K562 (cell line): ENCODE measurements around the gene GAL3ST1. TPM values are rescaled to one million over a fixed set of nuclear protein-coding genes. Genes with fewer than 3 reads are reported as not detected.
A peak's percentile ranks its signal among the peaks of the same experiment; 100 is the strongest.

Experiments used
- BACH1 ChIP-seq: fragments of 200-800 bp; sonication (Bioruptor generic); IDR thresholded peaks from 2 replicates; pipeline ENCODE4 v1.6.1; 2016; ENCODE audit warnings: missing genetic modification characterization, missing compliant biosample characterization
- BCOR ChIP-seq: fragments of 450-650 bp; IDR thresholded peaks from 2 replicates; pipeline ENCODE4 v1.6.1; 2016
- COPS2 ChIP-seq: fragments of 450-650 bp; conservative IDR thresholded peaks from 2 replicates; pipeline ENCODE4 v1.6.1; 2016; ENCODE audit warnings: mild to moderate bottlenecking, moderate library complexity
- ELF1 ChIP-seq: fragments of 200-800 bp; sonication (Bioruptor generic); IDR thresholded peaks from 2 replicates; pipeline ENCODE4 v1.6.1; 2016; ENCODE audit warnings: missing genetic modification characterization, missing compliant biosample characterization
- FOXK1 ChIP-seq: sonication (generic); formaldehyde crosslinking; IDR thresholded peaks from 2 replicates; pipeline ENCODE4 v1.8.0; 2022; ENCODE audit warnings: missing genetic modification reagents, mild to moderate bottlenecking, borderline replicate concordance
- HDGF ChIP-seq: fragments of 450-650 bp; IDR thresholded peaks from 2 replicates; pipeline ENCODE4 v1.6.1; 2016
- KLF16 ChIP-seq: IDR thresholded peaks from 2 replicates; pipeline ENCODE4 v1.6.1; 2016; ENCODE audit warnings: antibody characterized with exemption
- MEF2D ChIP-seq: conservative IDR thresholded peaks from 2 replicates; pipeline ENCODE4 v1.6.1; 2016; ENCODE audit warnings: low read depth, missing genetic modification characterization, missing compliant biosample characterization
- NRF1 ChIP-seq, 2 experiments: fragments of 450-650 bp; IDR thresholded peaks in 1 of 2; conservative IDR thresholded peaks in 1 of 2; 2 replicates each; pipeline ENCODE4 v1.6.1; 2014; ENCODE audit warnings: mild to moderate bottlenecking in 2 of 2
- PHB ChIP-seq: fragments of 250-450 bp; sonication (Bioruptor Pico); IDR thresholded peaks from 2 replicates; pipeline ENCODE4 v1.5.0; 2021
- RBM39 ChIP-seq: fragments of 200-400 bp; formaldehyde crosslinking; optimal IDR thresholded peaks from 2 replicates; pipeline ENCODE3; 2018; ENCODE audit warnings: low read depth, low read length
- SMARCB1 ChIP-seq: IDR thresholded peaks from 2 replicates; pipeline ENCODE4 v1.6.1; 2011; ENCODE audit warnings: improper control_type of control experiment, low read depth; ENCODE audit not compliant: insufficient read length
- TCF7 ChIP-seq: sonication (generic); IDR thresholded peaks from 2 replicates; pipeline ENCODE4 v1.6.1; 2016; ENCODE audit warnings: antibody characterized with exemption, borderline replicate concordance
- XRCC3 ChIP-seq: fragments of 450-650 bp; IDR thresholded peaks from 2 replicates; pipeline ENCODE4 v1.6.1; 2017; ENCODE audit warnings: mild to moderate bottlenecking, moderate library complexity
- ZBTB17 ChIP-seq: fragments of 450-650 bp; formaldehyde crosslinking; IDR thresholded peaks from 2 replicates; pipeline ENCODE4 v1.4.0; 2020; ENCODE audit warnings: mild to moderate bottlenecking
- ZC3H11A ChIP-seq: IDR thresholded peaks from 2 replicates; pipeline ENCODE4 v1.6.1; 2012; ENCODE audit warnings: low read depth, low read length, improper control_type of control experiment
- ZNF175 ChIP-seq: fragments of 200-800 bp; sonication (Bioruptor generic); IDR thresholded peaks from 2 replicates; pipeline ENCODE4 v1.6.1; 2016; ENCODE audit warnings: low read depth, mild to moderate bottlenecking, missing genetic modification characterization, missing compliant biosample characterization
- ZNF583 ChIP-seq: fragments of 250-450 bp; sonication (Bioruptor Pico); IDR thresholded peaks from 2 replicates; pipeline ENCODE4 v1.4.0; 2020
- polyA plus RNA-seq, 8 experiments: library from polyadenylated mRNA; depleted of rRNA in 4 of 8; stranded (reverse) in 5 of 8; unstranded in 3 of 8; fragments of >200 nt; fragmentation: Nextera tagmentation in 2 of 8; fragmentation: Illumina TruSeq in 1 of 8; extraction: Ambion mirVana in 2 of 8; extraction: Trizol in 1 of 8; gene quantifications; 2 replicates each; pipeline versions ENCODE4 v1.2.1 to v1.2.3, GENCODE V29; 2011 to 2014; ENCODE audit warnings: inconsistent platforms in 1 of 8, missing spikeins in 1 of 8
- total RNA-seq, 7 experiments: library from RNA; depleted of rRNA in 6 of 7; stranded (reverse); fragments of >200 nt in 6 of 7; fragmentation: Illumina TruSeq in 2 of 7; extraction: Trizol in 2 of 7; gene quantifications; 2 replicates each; pipeline versions ENCODE4 v1.2.1 to v1.2.3, GENCODE V29; 2011 to 2021; ENCODE audit warnings: low replicate concordance in 1 of 7
- TF ChIP-seq, protein P1 (sequence below): fragments of 250-450 bp; sonication (Bioruptor Pico); IDR thresholded peaks from 2 replicates; pipeline ENCODE4 v1.5.0; 2020; ENCODE audit warnings: mild to moderate bottlenecking, borderline replicate concordance
- TF ChIP-seq, protein P2 (sequence below), 3 experiments: fragments of 200-800 bp in 1 of 3; sonication (Bioruptor generic) in 1 of 3; sonication (generic) in 1 of 3; formaldehyde crosslinking in 1 of 3; IDR thresholded peaks; 2 replicates each; pipeline versions ENCODE4 v1.6.1 to v1.8.0; 2016 to 2022; ENCODE audit warnings: mild to moderate bottlenecking in 2 of 3, missing compliant biosample characterization in 2 of 3, missing genetic modification characterization in 2 of 3, missing genetic modification reagents in 1 of 3
- TF ChIP-seq, protein P3 (sequence below): fragments of 150-350 bp; conservative IDR thresholded peaks from 2 replicates; pipeline ENCODE4 v1.6.1; 2014; ENCODE audit warnings: low read length
- TF ChIP-seq, protein P4 (sequence below): fragments of 250-450 bp; sonication (Bioruptor Pico); IDR thresholded peaks from 2 replicates; pipeline ENCODE4 v1.8.0; 2021; ENCODE audit warnings: borderline replicate concordance, mild to moderate bottlenecking, moderate library complexity; ENCODE audit not compliant: poor library complexity, severe bottlenecking
- TF ChIP-seq, protein P5 (sequence below): sonication (generic); IDR thresholded peaks from 2 replicates; pipeline ENCODE4 v1.6.1; 2016

Gene GAL3ST1
- total and polyA plus RNA-seq, 9 of the 15 experiments (the other 6 are each of a cell fraction or from before 2014, with no cell fraction given), result 0.03 to 1.9 (median 0.33) TPM; not detected in 1

DNA sequence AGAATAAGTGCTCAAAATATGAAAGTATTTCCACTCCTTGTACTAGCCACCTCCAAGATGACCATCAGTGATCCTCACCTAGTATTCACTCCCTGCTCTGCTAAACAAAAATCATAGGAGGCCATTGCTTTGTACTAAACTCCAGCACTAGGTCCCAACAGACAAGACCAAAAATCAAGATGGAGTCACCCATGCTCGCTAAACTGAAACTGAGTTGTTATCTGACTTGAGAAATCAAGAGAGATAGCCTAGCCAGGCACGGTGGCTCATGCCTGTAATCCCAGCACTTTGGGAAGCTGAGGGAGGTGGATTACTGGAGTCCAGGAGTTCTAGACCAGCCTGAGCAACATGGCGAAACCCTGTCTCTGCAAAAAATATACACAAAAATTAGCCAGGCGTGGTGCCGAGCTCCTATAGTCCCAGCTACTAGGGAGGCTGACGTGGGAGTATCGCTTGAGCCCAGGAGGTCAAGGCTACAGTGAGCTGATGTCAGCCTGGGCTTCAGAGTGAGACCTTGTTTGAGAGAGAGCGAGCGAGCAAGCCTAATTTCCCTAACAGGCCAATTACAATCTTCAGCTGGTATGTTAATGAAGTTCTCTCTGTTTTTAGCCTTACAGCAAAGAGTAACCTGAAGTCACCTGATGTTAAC lies 37.3 kb downstream of the GAL3ST1 start (continued):
- TF ChIP-seq, protein P1, sequence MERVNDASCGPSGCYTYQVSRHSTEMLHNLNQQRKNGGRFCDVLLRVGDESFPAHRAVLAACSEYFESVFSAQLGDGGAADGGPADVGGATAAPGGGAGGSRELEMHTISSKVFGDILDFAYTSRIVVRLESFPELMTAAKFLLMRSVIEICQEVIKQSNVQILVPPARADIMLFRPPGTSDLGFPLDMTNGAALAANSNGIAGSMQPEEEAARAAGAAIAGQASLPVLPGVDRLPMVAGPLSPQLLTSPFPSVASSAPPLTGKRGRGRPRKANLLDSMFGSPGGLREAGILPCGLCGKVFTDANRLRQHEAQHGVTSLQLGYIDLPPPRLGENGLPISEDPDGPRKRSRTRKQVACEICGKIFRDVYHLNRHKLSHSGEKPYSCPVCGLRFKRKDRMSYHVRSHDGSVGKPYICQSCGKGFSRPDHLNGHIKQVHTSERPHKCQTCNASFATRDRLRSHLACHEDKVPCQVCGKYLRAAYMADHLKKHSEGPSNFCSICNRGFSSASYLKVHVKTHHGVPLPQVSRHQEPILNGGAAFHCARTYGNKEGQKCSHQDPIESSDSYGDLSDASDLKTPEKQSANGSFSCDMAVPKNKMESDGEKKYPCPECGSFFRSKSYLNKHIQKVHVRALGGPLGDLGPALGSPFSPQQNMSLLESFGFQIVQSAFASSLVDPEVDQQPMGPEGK (CRISPR knock-in tag), result no peak
- TF ChIP-seq RBM39 (no peak), XRCC3 (no peak), TCF7 (no peak), MEF2D (tag) (peak; percentile 86), ZNF583 (peak; percentile 81; the same call in 1 of the 2 replicates), ELF1 (tag) (no peak), FOXK1 (CRISPR knock-in tag) (no peak), COPS2 (no peak), HDGF (no peak), ZC3H11A (no peak), SMARCB1 (no peak), BCOR (no peak), ZBTB17 (CRISPR knock-in tag) (peak; percentile 45; the same call in 1 of the 2 replicates), BACH1 (tag) (peak; percentile 78; the same call in 1 of the 2 replicates), KLF16 (no peak), NRF1 (conservative IDR thresholded peaks at IDR 0.05 in 1 of 2, IDR thresholded peaks at IDR 0.05 in 1 of 2) (no peak), PHB (CRISPR knock-in tag) (no peak), ZNF175 (CRISPR knock-in tag) (peak; percentile 91)
- TF ChIP-seq, protein P2, sequence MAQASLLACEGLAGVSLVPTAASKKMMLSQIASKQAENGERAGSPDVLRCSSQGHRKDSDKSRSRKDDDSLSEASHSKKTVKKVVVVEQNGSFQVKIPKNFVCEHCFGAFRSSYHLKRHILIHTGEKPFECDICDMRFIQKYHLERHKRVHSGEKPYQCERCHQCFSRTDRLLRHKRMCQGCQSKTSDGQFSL (CRISPR knock-in tag; IDR thresholded peaks at IDR 0.05), result no peak
- TF ChIP-seq, protein P2 (tag; IDR thresholded peaks at IDR 0.05), result peak in 1 of 2 experiments; percentile 90; a peak in 2 of 4 replicates
- TF ChIP-seq, protein P3, sequence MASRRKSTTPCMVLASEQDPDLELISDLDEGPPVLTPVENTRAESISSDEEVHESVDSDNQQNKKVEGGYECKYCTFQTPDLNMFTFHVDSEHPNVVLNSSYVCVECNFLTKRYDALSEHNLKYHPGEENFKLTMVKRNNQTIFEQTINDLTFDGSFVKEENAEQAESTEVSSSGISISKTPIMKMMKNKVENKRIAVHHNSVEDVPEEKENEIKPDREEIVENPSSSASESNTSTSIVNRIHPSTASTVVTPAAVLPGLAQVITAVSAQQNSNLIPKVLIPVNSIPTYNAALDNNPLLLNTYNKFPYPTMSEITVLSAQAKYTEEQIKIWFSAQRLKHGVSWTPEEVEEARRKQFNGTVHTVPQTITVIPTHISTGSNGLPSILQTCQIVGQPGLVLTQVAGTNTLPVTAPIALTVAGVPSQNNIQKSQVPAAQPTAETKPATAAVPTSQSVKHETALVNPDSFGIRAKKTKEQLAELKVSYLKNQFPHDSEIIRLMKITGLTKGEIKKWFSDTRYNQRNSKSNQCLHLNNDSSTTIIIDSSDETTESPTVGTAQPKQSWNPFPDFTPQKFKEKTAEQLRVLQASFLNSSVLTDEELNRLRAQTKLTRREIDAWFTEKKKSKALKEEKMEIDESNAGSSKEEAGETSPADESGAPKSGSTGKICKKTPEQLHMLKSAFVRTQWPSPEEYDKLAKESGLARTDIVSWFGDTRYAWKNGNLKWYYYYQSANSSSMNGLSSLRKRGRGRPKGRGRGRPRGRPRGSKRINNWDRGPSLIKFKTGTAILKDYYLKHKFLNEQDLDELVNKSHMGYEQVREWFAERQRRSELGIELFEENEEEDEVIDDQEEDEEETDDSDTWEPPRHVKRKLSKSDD, result no peak
- TF ChIP-seq, protein P4, sequence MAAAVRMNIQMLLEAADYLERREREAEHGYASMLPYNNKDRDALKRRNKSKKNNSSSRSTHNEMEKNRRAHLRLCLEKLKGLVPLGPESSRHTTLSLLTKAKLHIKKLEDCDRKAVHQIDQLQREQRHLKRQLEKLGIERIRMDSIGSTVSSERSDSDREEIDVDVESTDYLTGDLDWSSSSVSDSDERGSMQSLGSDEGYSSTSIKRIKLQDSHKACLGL (CRISPR knock-in tag), result no peak
- TF ChIP-seq, protein P5, sequence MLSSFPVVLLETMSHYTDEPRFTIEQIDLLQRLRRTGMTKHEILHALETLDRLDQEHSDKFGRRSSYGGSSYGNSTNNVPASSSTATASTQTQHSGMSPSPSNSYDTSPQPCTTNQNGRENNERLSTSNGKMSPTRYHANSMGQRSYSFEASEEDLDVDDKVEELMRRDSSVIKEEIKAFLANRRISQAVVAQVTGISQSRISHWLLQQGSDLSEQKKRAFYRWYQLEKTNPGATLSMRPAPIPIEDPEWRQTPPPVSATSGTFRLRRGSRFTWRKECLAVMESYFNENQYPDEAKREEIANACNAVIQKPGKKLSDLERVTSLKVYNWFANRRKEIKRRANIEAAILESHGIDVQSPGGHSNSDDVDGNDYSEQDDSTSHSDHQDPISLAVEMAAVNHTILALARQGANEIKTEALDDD, result no peak
